NCI-H1105 (cell line): Measurements from ENCODE around the gene BCO1.

Source experiments
- DNase-seq: peaks from one replicate; lab custom pipeline; 2025; lab: John Stamatoyannopoulos, UW

Gene BCO1

GRCh38 chr16:81275795-81276194 lies 37.3 kb downstream of the BCO1 start:
- no peak for DNase-seq

GRCh38 chr16:81276323-81276722 lies 37.8 kb downstream of the BCO1 start:
- no peak for DNase-seq

GRCh38 chr16:81277541-81278080 lies 39.1 kb downstream of the BCO1 start:
- DNase-seq, result no peak

GRCh38 chr16:81278526-81278925 lies 40.0 kb downstream of the BCO1 start:
- DNase-seq, result no peak

- DNase-seq, result no peak
Observed at GRCh38 chr16:81279392-81279791, 40.9 kb downstream of the BCO1 start.

- DNase-seq, result no peak
Observed at GRCh38 chr16:81280393-81280792, 41.9 kb downstream of the BCO1 start.

- DNase-seq, result no peak
Observed at GRCh38 chr16:81283044-81283443, 44.6 kb downstream of the BCO1 start.

GRCh38 chr16:81284995-81285600 lies 46.6 kb downstream of the BCO1 start:
- DNase-seq, result no peak

- no peak for DNase-seq
Observed at GRCh38 chr16:81286190-81286589, 47.7 kb downstream of the BCO1 start.

- no peak for DNase-seq
Observed at GRCh38 chr16:81291117-81291516, 52.6 kb downstream of the BCO1 start.

GRCh38 chr16:81292936-81293335 lies 54.4 kb downstream of the BCO1 start:
- no peak for DNase-seq

- DNase-seq, result no peak
Observed at GRCh38 chr16:81293909-81294802, 55.7 kb downstream of the BCO1 start.

GRCh38 chr16:81296631-81297030 lies 58.1 kb downstream of the BCO1 start:
- DNase-seq, result no peak

GRCh38 chr16:81307770-81308169 lies 69.3 kb downstream of the BCO1 start:
- no peak for DNase-seq

- no peak for DNase-seq
Observed at GRCh38 chr16:81310045-81310644, 71.7 kb downstream of the BCO1 start.

GRCh38 chr16:81311762-81312161 lies 73.3 kb downstream of the BCO1 start:
- DNase-seq, result no peak

- no peak for DNase-seq
Observed at GRCh38 chr16:81313701-81314602, 75.5 kb downstream of the BCO1 start.

GRCh38 chr16:81314603-81315270 lies 76.2 kb downstream of the BCO1 start, which contains the start of gene GAN:
TSS of gene GAN (plus strand) at chr16:81314962. CDS start at chr16:81315114, 152 bp downstream.
- DNase-seq, result peak; percentile 83

- no peak for DNase-seq
Observed at GRCh38 chr16:81315271-81316175, 77.0 kb downstream of the BCO1 start.

- DNase-seq, result no peak
Observed at GRCh38 chr16:81316176-81316496, 77.6 kb downstream of the BCO1 start.
